HepG2 (cell line): ENCODE data around the gene FBLIM1. TPM values are rescaled to one million over a fixed set of nuclear protein-coding genes. Genes with fewer than 3 reads are reported as not detected.

Experiments used
- ATAC-seq: fragments of 200-7000 bp; cut with Tn5 transposase; 3 replicates; pipeline ENCODE4 v1.9.1; 2020; ENCODE audit warnings: mild to moderate bottlenecking, moderate library complexity
- BruUV-seq: library from RNA; stranded (reverse); fragments of 400-500 nt; replicated peaks from 2 replicates; lab custom pipeline; 2021; lab: Mats Ljungman, UMichigan
- CTCF ChIA-PET: fragments of 300-600 bp; formaldehyde crosslinking; extraction: SDS; loops from one replicate; lab custom pipeline; 2021; ENCODE audit warnings: low total read pairs, inconsistent platforms, low intra/inter-chr PET ratio; lab: Yijun Ruan, JAX
- POLR2A ChIA-PET: fragments of 350-600 bp; sonication (Branson Sonifier 250); formaldehyde crosslinking; loops from one replicate; lab custom pipeline; 2020; ENCODE audit warnings: antibody characterized with exemption, inconsistent platforms; lab: Yijun Ruan, JAX
- DNase-seq: peaks from one replicate; pipeline ENCODE4 v3.0.0-alpha.2; 2015; ENCODE audit warnings: low spot score
- FAIRE-seq: peaks from 3 replicates; lab custom pipeline; 2011; peaks lifted over from hg19 to GRCh38; lab: Jason Lieb, UNC
- H2AFZ ChIP-seq: one replicate; pipeline ENCODE4 v1.6.1; 2011; ENCODE audit warnings: low read length, inconsistent platforms
- H3K27ac ChIP-seq: fragments of 300-600 bp; 3 replicates; pipeline ENCODE4 v1.8.0; 2011; ENCODE audit warnings: mixed run types, mild to moderate bottlenecking, mixed read lengths, low read length, inconsistent platforms; ENCODE audit not compliant: insufficient read depth; ENCODE audit errors: extremely low read length
- H3K27me3 ChIP-seq, 2 experiments: fragments of 200-600 bp in 1 of 2; 2 replicates in 1 of 2; 3 replicates in 1 of 2; pipeline versions ENCODE4 v1.6.0 to v1.8.0; 2011; ENCODE audit warnings: low read length in 2 of 2, mild to moderate bottlenecking in 2 of 2, moderate library complexity in 2 of 2, inconsistent platforms in 1 of 2; ENCODE audit not compliant: insufficient read depth in 2 of 2, control insufficient read depth in 1 of 2
- H3K36me3 ChIP-seq, 2 experiments: fragments of 200-600 bp in 1 of 2; replicated peaks in 1 of 2; 2 replicates in 1 of 2; 3 replicates in 1 of 2; pipeline versions ENCODE4 v1.5.1 to v1.8.0; 2011; ENCODE audit warnings: low read length in 2 of 2, inconsistent platforms in 1 of 2; ENCODE audit not compliant: insufficient read depth in 2 of 2, control insufficient read depth in 1 of 2
- H3K4me1 ChIP-seq: 2 replicates; pipeline ENCODE4 v1.5.1; 2012; ENCODE audit warnings: low read length, inconsistent platforms; ENCODE audit not compliant: insufficient read depth
- H3K4me2 ChIP-seq: 2 replicates; pipeline ENCODE4 v1.6.0; 2011; ENCODE audit warnings: low read depth, low read length, inconsistent platforms
- H3K4me3 ChIP-seq, 3 experiments: fragments of 200-600 bp in 1 of 3; sonication (generic), shearing (Covaris generic) in 1 of 3; replicated peaks in 1 of 3; 2 replicates each; pipeline ENCODE4 v1.5.1; 2011 to 2016; ENCODE audit warnings: low read length in 3 of 3, inconsistent platforms in 2 of 3, low read depth in 2 of 3, mild to moderate bottlenecking in 2 of 3, control low read depth in 1 of 3, mixed read lengths in 1 of 3; ENCODE audit not compliant: insufficient read depth in 1 of 3
- H3K79me2 ChIP-seq: one replicate; pipeline ENCODE4 v1.6.1; 2011; ENCODE audit warnings: low read length, inconsistent platforms; ENCODE audit not compliant: insufficient read depth
- H3K9ac ChIP-seq: 2 replicates; pipeline ENCODE4 v1.6.0; 2011; ENCODE audit warnings: mild to moderate bottlenecking, low read depth, low read length, inconsistent platforms; ENCODE audit not compliant: insufficient read depth
- H3K9me3 ChIP-seq: 2 replicates; pipeline ENCODE4 v1.5.1; 2012; ENCODE audit warnings: mild to moderate bottlenecking, low read length
- H4K20me1 ChIP-seq: 2 replicates; pipeline ENCODE4 v1.6.0; 2011; ENCODE audit warnings: inconsistent platforms, mild to moderate bottlenecking, low read length, moderate library complexity; ENCODE audit not compliant: insufficient read depth
- CEBPB ChIP-seq: IDR thresholded peaks from 2 replicates; pipeline ENCODE4 v1.6.1; 2011; ENCODE audit warnings: low read depth, low read length, improper control_type of control experiment, borderline replicate concordance
- CEBPG ChIP-seq: IDR thresholded peaks from 2 replicates; pipeline ENCODE4 v1.6.1; 2016
- CREB1 ChIP-seq, 2 experiments: fragments of 450-650 bp in 1 of 2; IDR thresholded peaks; 2 replicates each; pipeline ENCODE4 v1.6.1; 2016 to 2017; ENCODE audit warnings: control low read depth in 1 of 2, mild to moderate bottlenecking in 1 of 2, missing compliant biosample characterization in 1 of 2, missing genetic modification characterization in 1 of 2
- FOXA1 ChIP-seq, 2 experiments: fragments of 450-650 bp in 1 of 2; sonication (generic) in 1 of 2; formaldehyde crosslinking in 1 of 2; IDR thresholded peaks; 2 replicates each; pipeline versions ENCODE4 v1.4.0 to v1.6.1; 2016 to 2020; ENCODE audit warnings: missing genetic modification reagents in 1 of 2
- FOXJ3 ChIP-seq: sonication (generic); formaldehyde crosslinking; IDR thresholded peaks from 2 replicates; pipeline ENCODE4 v1.4.0; 2020; ENCODE audit warnings: missing genetic modification reagents, mild to moderate bottlenecking, borderline replicate concordance
- MTA1 ChIP-seq: sonication (generic); formaldehyde crosslinking; IDR thresholded peaks from 2 replicates; pipeline ENCODE4 v1.4.0; 2020; ENCODE audit warnings: missing genetic modification reagents, mild to moderate bottlenecking, borderline replicate concordance
- MXD3 ChIP-seq: IDR thresholded peaks from 2 replicates; pipeline ENCODE4 v1.6.1; 2016; ENCODE audit warnings: mild to moderate bottlenecking, missing biosample characterization, missing genetic modification reagents
- POLR2AphosphoS2 ChIP-seq: IDR thresholded peaks from 2 replicates; pipeline ENCODE4 v1.6.1; 2011; ENCODE audit warnings: low read depth, low read length, improper control_type of control experiment
- ZFP1 ChIP-seq: IDR thresholded peaks from 2 replicates; pipeline ENCODE4 v1.6.1; 2016
- ZNF337 ChIP-seq: sonication (generic); formaldehyde crosslinking; IDR thresholded peaks from 2 replicates; pipeline ENCODE4 v1.5.1; 2020; ENCODE audit warnings: missing genetic modification reagents, low read depth, mild to moderate bottlenecking, borderline replicate concordance
- ZNF768 ChIP-seq: sonication (generic); formaldehyde crosslinking; IDR thresholded peaks from 2 replicates; pipeline ENCODE4 v1.4.0; 2020; ENCODE audit warnings: missing genetic modification reagents
- WGBS: methylation state at CpG from one replicate; pipeline ENCODE4 v1.1.6; 2017; ENCODE audit warnings: low lambda C conversion rate; 5-methylcytosine and 5-hydroxymethylcytosine counted together
- in situ Hi-C: cut with HindIII; loops from 2 replicates; pipeline ENCODE4 v1.10.0; 2017; ENCODE audit warnings: low pct_unique_long_range_greater_than_20kb; ENCODE audit not compliant: extremely low pct_ligation_motif_present
- intact Hi-C: fragments of 100-400 bp; cut with micrococcal nuclease; formaldehyde crosslinking; loops from one replicate; pipeline ENCODE4 v1.10.0; 2022; ENCODE audit not compliant: unreplicated experiment
- polyA plus RNA-seq, 8 experiments: library from polyadenylated mRNA; depleted of rRNA in 3 of 8; stranded (reverse) in 7 of 8; unstranded in 1 of 8; fragments of >200 nt; fragmentation: Illumina TruSeq in 4 of 8; extraction: Trizol in 4 of 8; gene quantifications; 2 replicates each; pipeline versions ENCODE4 v1.2.1 to v1.2.3, GENCODE V29; 2011 to 2016; ENCODE audit warnings: low read depth in 4 of 8, missing spikeins in 1 of 8, mixed read lengths in 1 of 8; ENCODE audit not compliant: insufficient read depth in 1 of 8
- total RNA-seq, 5 experiments: library from RNA; depleted of rRNA; stranded (reverse); fragments of >200 nt; fragmentation: Illumina TruSeq; extraction: Trizol; gene quantifications; 2 replicates each; pipeline ENCODE4 v1.2.3, GENCODE V29; 2016; ENCODE audit warnings: low read depth in 1 of 5

Gene FBLIM1
- total and polyA plus RNA-seq, 2 of the 13 experiments (the other 11 are each of a cell fraction or from before 2014, with no cell fraction given): 10.6 to 23.0 TPM

GRCh38 chr1:15796086-15796462, 37.5 kb downstream of the FBLIM1 start:
- no peaks in the 10 kb centered on the region for H4K20me1 ChIP-seq
- ChIA-PET CTCF (no interaction called here), POLR2A (interaction anchor here (0.6 to 1.4 kb wide), 3 partner anchors 33 to 38 kb away, joined by 3 to 8 read pairs (median 3); no protein-coding TSS in a partner anchor)
- BruUV-seq: no TSS peak
- FAIRE-seq: no peak
- peaks cover 85% of the 10 kb centered on the region for H3K4me1 ChIP-seq
- H2AFZ ChIP-seq: no peak overlapping the region
- DNase-seq: no peak
- WGBS: 98% methylated on average over 2 of the region's 2 CpGs
- H3K9me3 ChIP-seq: no peaks in the 10 kb centered on the region
- intact Hi-C loops: loop anchor here (1.0 kb wide), 1 partner anchor 17 kb away; no protein-coding TSS in a partner anchor
- TF ChIP-seq POLR2AphosphoS2 (no peak), MTA1 (CRISPR knock-in tag) (no peak)
- in situ Hi-C loops: no loop called here
- H3K36me3 ChIP-seq: no peaks in the 10 kb centered on the region
- H3K9ac ChIP-seq: peak overlapping the region; percentile 7; the same call in 1 of the 2 replicates
- H3K4me2 ChIP-seq: peak overlapping the region; percentile 53
- no peak for ATAC-seq
- H3K4me3 ChIP-seq: no peak overlapping the region
- peaks cover 14% of the 10 kb centered on the region for H3K79me2 ChIP-seq
- H3K27me3 ChIP-seq: no peaks in the 10 kb centered on the region
- peak overlapping the region; percentile 57 for H3K27ac ChIP-seq

GRCh38 chr1:15797614-15798390, 39.2 kb downstream of the FBLIM1 start:
- peak overlapping the region; percentile 61 for H3K4me2 ChIP-seq

More at GRCh38 chr1:15797614-15798390, 39.2 kb downstream of the FBLIM1 start:
- Histone ChIP-seq H3K4me3 (peak overlapping the region in 1 of 3 experiments; percentile 21; a peak in 1 of 6 replicates), H3K27ac (no peak overlapping the region), H3K27me3 (no peaks in the 10 kb centered on the region), H3K36me3 (no peaks in the 10 kb centered on the region), H2AFZ (no peak overlapping the region), H3K9ac (peak overlapping the region; percentile 22; the same call in 1 of the 2 replicates), H3K9me3 (no peaks in the 10 kb centered on the region), H3K79me2 (peaks cover 14% of the 10 kb centered on the region), H3K4me1 (peaks cover 95% of the 10 kb centered on the region), H4K20me1 (no peaks in the 10 kb centered on the region)
- ChIA-PET POLR2A (interaction anchor here (2.8 kb wide), 1 partner anchor 36 kb away, joined by 7 read pairs; no protein-coding TSS in a partner anchor), CTCF (no interaction called here)
- ATAC-seq: no peak
- 72% methylated on average over 14 of the region's 14 CpGs for WGBS
- TF ChIP-seq CEBPG (CRISPR knock-in tag) (peak; percentile 26; the same call in 1 of the 2 replicates), CEBPB (0 out of 2 replicates have a peak, but pooled peaks have one; percentile 9), FOXA1 (IDR thresholded peaks at IDR 0.05) (no peak), FOXA1 (CRISPR knock-in tag; IDR thresholded peaks at IDR 0.05) (no peak), CREB1 (IDR thresholded peaks at IDR 0.05) (peak; percentile 40), CREB1 (CRISPR knock-in tag; IDR thresholded peaks at IDR 0.05) (no peak), ZNF768 (CRISPR knock-in tag) (peak; percentile 94), MXD3 (CRISPR knock-in tag) (no peak), ZFP1 (no peak), FOXJ3 (no peak), ZNF337 (CRISPR knock-in tag) (no peak)
- in situ Hi-C loops (no loop called here), intact Hi-C loops (no loop called here)
- no peak for FAIRE-seq
- no TSS peak for BruUV-seq
- no peak for DNase-seq
